ENCODE results near the gene ZNF442.
"Not testable (repeated sequence)": the region's sequence is repeated elsewhere in the genome, so short reads cannot be mapped to it uniquely, and the experiment has no call there.

ZNF442 gene

DNA sequence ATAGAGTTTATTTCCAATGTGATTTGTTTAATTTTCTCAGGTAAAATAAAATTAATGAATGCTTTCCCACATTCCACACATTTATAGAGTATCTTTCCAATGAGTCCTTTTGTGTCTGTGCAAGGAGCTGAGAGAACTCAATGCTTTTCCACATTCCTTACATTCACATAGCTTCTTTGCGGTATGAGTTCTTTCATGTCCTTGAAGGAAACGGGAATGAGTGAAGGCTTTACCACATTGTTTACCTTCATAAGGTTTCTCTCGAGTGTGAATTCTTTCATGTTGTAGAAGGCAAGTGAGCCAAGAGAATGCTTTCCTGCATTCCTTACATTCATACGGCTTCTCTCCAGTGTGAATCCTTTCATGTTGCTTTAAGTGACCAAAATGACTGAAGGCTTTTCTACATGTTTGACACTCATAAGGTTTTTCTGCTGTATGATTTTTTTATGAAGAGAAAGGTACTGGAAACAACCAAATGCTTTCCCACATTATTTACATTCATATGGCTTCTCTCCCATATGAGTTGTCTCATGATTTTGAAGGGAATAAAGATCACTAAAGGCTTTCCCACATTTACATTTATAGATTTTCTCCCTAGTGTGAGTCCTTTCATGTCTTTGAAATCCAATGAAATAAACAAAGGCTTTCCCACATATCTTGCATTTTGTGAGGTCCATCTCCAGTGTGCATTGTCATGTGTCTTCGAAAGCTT, 14.4 kb upstream of the ZNF442 start:
- TF ChIP-seq Cebpa-rat (IDR thresholded peaks at IDR 0.05): no peak
- peaks cover 12 to 79% (median 49%) of the 10 kb centered on the region in 11 experiments; a peak in 20 of 22 replicates for H3K36me3 ChIP-seq
- H3K27me3 ChIP-seq: no peaks in the 10 kb centered on the region
- H3K9me3 ChIP-seq (replicated peaks in 1 of 11): peaks cover 91 to 100% (median 99%) of the 10 kb centered on the region in 11 experiments
- no peak overlapping the region for H3K9ac ChIP-seq
- no peaks in the 10 kb centered on the region for H3K4me1 ChIP-seq
- H4K20me1 ChIP-seq: no peaks in the 10 kb centered on the region
- no peak overlapping the region for H3K4me2 ChIP-seq
- no peak overlapping the region; a peak in 1 of 20 replicates for H3K4me3 ChIP-seq
- no peak overlapping the region for H3K27ac ChIP-seq

- H3K27me3 ChIP-seq: no peaks in the 10 kb centered on the region
- H3K4me3 ChIP-seq: no peak overlapping the region
- H3K4me2 ChIP-seq: no peak overlapping the region
- peaks cover 0 to 21% (median 3%) of the 10 kb centered on the region in 11 experiments; a peak in 8 of 22 replicates for H3K36me3 ChIP-seq
- no peak overlapping the region for H3K27ac ChIP-seq
- TF ChIP-seq Cebpa-rat (IDR thresholded peaks at IDR 0.05): no peak
- H3K4me1 ChIP-seq: peaks cover 0 to 6% (median 0%) of the 10 kb centered on the region in 10 experiments; a peak in 5 of 20 replicates
- no peaks in the 10 kb centered on the region for H4K20me1 ChIP-seq
- H3K9ac ChIP-seq: no peak overlapping the region
- peaks cover 37 to 81% (median 50%) of the 10 kb centered on the region in 11 experiments for H3K9me3 ChIP-seq (replicated peaks in 1 of 11)
Measured at GRCh38 chr19:12374026-12374425, 8.5 kb upstream of the ZNF442 start.

DNA sequence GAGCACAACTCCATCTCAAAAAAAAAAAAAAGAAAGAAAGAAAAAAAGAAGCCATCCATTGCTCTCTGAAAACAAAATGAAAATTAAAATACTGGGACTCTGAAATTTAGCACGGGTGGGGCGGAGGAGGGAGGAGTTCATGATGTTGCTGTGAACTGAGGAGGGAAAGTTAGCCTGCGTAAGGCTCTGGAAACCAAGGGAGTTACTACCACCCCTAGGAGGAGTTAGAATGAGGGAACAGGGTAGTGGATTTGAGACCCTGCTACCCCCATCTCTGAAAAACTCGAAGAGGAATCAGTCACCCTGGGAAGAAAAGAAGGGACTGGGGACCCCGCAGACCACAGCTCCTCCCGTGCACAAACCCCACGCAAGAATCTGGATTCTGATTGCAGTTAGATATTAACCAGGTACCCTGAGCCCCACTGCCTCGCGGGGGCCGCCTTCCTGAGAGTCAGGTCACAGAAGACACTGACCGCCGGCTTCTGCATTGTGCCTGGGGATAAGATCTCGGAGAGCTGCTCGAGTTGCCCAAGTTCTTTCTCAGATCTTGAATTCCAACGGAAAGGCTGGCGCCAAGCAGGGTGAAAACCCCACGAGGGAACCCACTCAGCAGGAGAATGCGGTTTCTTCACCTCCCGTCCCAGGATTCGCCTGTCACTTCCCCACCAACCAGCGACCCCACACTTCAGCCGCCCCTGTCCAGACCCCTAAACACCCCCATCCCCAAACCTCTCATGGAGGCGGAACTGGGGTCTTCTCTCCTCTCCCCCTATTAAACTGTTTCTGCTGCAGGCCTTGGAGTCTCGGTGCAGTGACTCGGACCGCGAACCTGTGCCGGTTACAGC, 870 bp downstream of the ZNF442 start:
- peaks cover 0 to 9% (median 0%) of the 10 kb centered on the region in 11 experiments; a peak in 3 of 22 replicates for H3K27me3 ChIP-seq
- H3K9me3 ChIP-seq (replicated peaks in 1 of 11): peaks cover 36 to 80% (median 52%) of the 10 kb centered on the region in 11 experiments; a peak in 21 of 22 replicates
- peak overlapping the region; percentile 82 to 96 (median 88) for H3K9ac ChIP-seq
- peaks cover 10 to 26% (median 23%) of the 10 kb centered on the region in 10 experiments; a peak in 19 of 20 replicates for H3K4me1 ChIP-seq
- peak overlapping the region; percentile 63 to 88 (median 81) for H3K27ac ChIP-seq
- no peaks in the 10 kb centered on the region for H4K20me1 ChIP-seq
- H3K4me3 ChIP-seq: peak overlapping the region; percentile 75 to 94 (median 87)
- H3K36me3 ChIP-seq: peaks cover 0 to 5% (median 0%) of the 10 kb centered on the region in 11 experiments; a peak in 1 of 22 replicates
- H3K4me2 ChIP-seq: peak overlapping the region; percentile 82 to 97 (median 94)
- no peak for TF ChIP-seq Cebpa-rat (IDR thresholded peaks at IDR 0.05)

- H3K9ac ChIP-seq, H4K20me1 ChIP-seq, H3K4me2 ChIP-seq, H3K27me3 ChIP-seq, H3K36me3 ChIP-seq, H3K4me3 ChIP-seq, H3K27ac ChIP-seq: not testable (repeated sequence)
- H3K4me1 ChIP-seq: peaks cover 10 to 26% (median 18%) of the 10 kb centered on the region in 10 experiments; a peak in 19 of 20 replicates
- H3K9me3 ChIP-seq (replicated peaks in 1 of 11): peaks cover 53 to 80% (median 60%) of the 10 kb centered on the region in 11 experiments
Measured at GRCh38 chr19:12362236-12362635, 3.2 kb downstream of the ZNF442 start.

DNA sequence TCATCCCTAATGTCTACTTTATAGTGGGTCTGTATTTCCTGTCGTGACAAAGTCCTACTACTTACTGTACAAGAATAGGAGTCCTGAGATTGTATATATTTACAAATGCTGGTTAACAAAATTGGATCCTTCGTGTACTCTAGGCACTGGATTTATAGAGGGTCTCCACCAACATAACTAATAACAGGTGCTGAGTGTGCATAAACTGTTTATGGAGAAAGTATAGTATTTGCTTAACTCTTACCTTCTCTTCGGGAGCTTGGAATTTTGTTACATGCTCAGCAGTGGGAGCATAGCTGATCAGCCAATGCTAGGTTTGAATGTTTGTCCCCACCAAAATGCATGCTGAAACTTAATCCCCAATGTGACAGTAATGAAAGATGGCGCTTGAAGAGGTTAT, 12.1 kb downstream of the ZNF442 start:
- Histone ChIP-seq H3K9me3 (replicated peaks in 1 of 11) (peaks cover 90 to 100% (median 99%) of the 10 kb centered on the region in 11 experiments), H4K20me1 (no peaks in the 10 kb centered on the region), H3K27ac (no peak overlapping the region), H3K4me1 (no peaks in the 10 kb centered on the region), H3K4me3 (0 out of 20 replicates have a peak overlapping the region, but pooled peaks of 1 of the 10 experiments have one; percentile 6), H3K9ac (no peak overlapping the region), H3K36me3 (peaks cover 33 to 56% (median 50%) of the 10 kb centered on the region in 11 experiments), H3K4me2 (no peak overlapping the region), H3K27me3 (no peaks in the 10 kb centered on the region)
- TF ChIP-seq Cebpa-rat (IDR thresholded peaks at IDR 0.05): no peak

- TF ChIP-seq Cebpa-rat (IDR thresholded peaks at IDR 0.05): no peak
- H3K4me2 ChIP-seq: no peak overlapping the region
- no peaks in the 10 kb centered on the region for H3K27me3 ChIP-seq
- H3K36me3 ChIP-seq: peaks cover 33 to 75% (median 61%) of the 10 kb centered on the region in 11 experiments
- peaks cover 99 to 100% (median 100%) of the 10 kb centered on the region in 11 experiments for H3K9me3 ChIP-seq (replicated peaks in 1 of 11)
- no peak overlapping the region for H3K27ac ChIP-seq
- H3K4me1 ChIP-seq: no peaks in the 10 kb centered on the region
- H3K4me3 ChIP-seq: peak overlapping the region in 3 of 10 experiments; percentile 15 to 19 (median 16); a peak in 2 of 20 replicates
- no peak overlapping the region for H3K9ac ChIP-seq
- H4K20me1 ChIP-seq: no peaks in the 10 kb centered on the region
Measured at GRCh38 chr19:12350890-12351197, 14.6 kb downstream of the ZNF442 start.

DNA sequence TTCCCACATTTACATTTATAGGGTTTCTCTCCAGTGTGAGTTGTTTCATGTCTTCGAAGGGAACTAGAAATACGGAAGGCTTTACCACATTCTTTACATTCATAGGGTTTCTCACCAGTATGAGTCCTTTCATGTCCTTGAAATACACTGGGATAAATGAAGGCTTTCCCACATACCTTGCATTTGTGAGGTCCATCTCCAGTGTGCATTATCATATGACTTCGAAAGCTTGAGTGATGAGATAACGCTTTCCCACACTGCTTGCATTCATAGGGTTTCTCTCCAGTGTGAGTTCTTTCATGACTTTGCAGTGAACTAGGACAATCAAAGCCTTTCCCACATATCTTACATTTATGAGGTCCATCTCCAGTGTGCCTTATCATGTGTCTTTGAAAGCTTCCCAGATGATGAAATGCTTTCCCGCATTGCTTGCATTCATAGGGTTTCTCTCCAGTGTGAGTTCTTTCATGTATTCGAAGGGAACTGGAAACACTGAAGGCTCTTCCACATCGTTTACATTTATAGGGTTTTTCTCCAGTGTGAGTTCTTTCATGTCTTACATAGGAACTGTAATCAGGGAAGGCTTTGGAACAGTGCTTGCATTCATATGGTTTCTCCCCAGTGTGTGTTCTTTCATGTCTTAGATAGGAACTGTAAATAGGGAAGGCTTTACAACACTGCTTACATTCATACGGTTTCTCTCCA, 15.1 kb downstream of the ZNF442 start:
- no peak overlapping the region for H3K27ac ChIP-seq
- H3K4me1 ChIP-seq: no peaks in the 10 kb centered on the region
- no peak for TF ChIP-seq Cebpa-rat (IDR thresholded peaks at IDR 0.05)
- H3K4me3 ChIP-seq: peak overlapping the region in 6 of 10 experiments; percentile 1 to 19 (median 11); a peak in 3 of 20 replicates
- H3K27me3 ChIP-seq: no peaks in the 10 kb centered on the region
- H3K9me3 ChIP-seq (replicated peaks in 1 of 11): peaks cover 99 to 100% (median 100%) of the 10 kb centered on the region in 11 experiments
- peaks cover 33 to 75% (median 62%) of the 10 kb centered on the region in 11 experiments for H3K36me3 ChIP-seq
- no peaks in the 10 kb centered on the region for H4K20me1 ChIP-seq
- H3K9ac ChIP-seq: no peak overlapping the region
- no peak overlapping the region for H3K4me2 ChIP-seq

DNA sequence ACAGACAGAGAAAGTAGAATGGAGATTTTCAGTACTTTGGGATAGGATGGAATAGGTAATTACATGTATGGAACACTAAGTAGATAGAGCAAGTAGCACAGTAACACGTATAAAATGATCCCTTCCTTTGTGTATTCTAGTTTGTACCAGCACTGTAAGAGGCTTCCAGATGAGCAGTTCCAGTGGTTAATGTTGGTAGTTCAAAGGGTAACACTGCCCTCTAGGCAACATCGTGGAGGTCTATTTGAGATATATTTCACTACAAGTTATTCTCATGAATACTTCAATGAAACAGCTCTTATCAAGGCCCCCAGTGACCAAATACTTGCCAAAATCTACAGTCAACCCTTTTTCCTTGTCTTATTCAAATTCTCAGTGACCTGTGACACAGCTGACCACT, 18.6 kb downstream of the ZNF442 start:
- H4K20me1 ChIP-seq: no peaks in the 10 kb centered on the region
- no peaks in the 10 kb centered on the region for H3K27me3 ChIP-seq
- no peak for TF ChIP-seq Cebpa-rat (IDR thresholded peaks at IDR 0.05)
- no peak overlapping the region for H3K27ac ChIP-seq
- H3K9ac ChIP-seq: no peak overlapping the region
- H3K36me3 ChIP-seq: peaks cover 27 to 56% (median 47%) of the 10 kb centered on the region in 11 experiments
- no peaks in the 10 kb centered on the region for H3K4me1 ChIP-seq
- H3K4me2 ChIP-seq: no peak overlapping the region
- peaks cover 98 to 100% (median 99%) of the 10 kb centered on the region in 11 experiments for H3K9me3 ChIP-seq (replicated peaks in 1 of 11)
- no peak overlapping the region for H3K4me3 ChIP-seq

Data from BLaER1 treated with 17β-estradiol and CSF1 and Interleukin-3, amounts not matched to agents 10 nM and 100 nM (cell line).